Stomach (tissue), 4 donors: ENCODE data around the gene GALNS.

Source experiments
- EP300 ChIP-seq: sonication (generic); formaldehyde crosslinking; IDR thresholded peaks from one replicate; pipeline ENCODE4 v1.6.1; 2017; ENCODE audit warnings: antibody characterized with exemption
- POLR2AphosphoS5 ChIP-seq, 3 donors: sonication (generic); formaldehyde crosslinking; IDR thresholded peaks; one replicate each; pipeline ENCODE4 v1.6.1; 2016; ENCODE audit warnings: antibody characterized with exemption in 3 of 3
- TF ChIP-seq, protein P1 (sequence below), 7 experiments: fragments of 450-650 bp in 4 of 7; fragments of 200-600 bp in 3 of 7; sonication (generic) in 3 of 7; IDR thresholded peaks; one replicate each; pipeline ENCODE4 v1.5.1; 2016 to 2019; ENCODE audit warnings: antibody characterized with exemption in 7 of 7, control low read depth in 2 of 7, mild to moderate bottlenecking in 1 of 7

DNA sequence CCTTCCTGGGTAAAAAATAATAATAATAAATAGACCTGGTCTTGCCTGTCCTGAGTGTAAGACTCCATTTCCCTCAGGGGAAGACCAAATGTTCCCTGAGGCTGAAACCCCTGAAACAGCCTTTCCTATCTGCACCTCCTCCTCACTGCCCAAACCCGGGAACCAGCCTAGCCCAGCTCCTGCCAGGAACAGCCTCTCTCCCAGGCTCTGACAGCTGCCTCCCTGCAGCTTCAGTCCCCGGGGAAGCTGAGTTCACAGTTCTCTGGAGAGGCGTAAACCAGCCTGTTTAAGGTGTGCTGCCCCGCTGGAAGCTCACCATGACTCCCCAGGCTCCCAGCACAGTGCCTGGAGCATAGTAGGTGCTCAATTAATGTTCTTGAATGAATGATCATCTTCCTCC is 60.5 kb downstream of the GALNS start:
- TF ChIP-seq EP300 = no peak
- TF ChIP-seq POLR2AphosphoS5 (IDR thresholded peaks at IDR 0.05) = no peak
- TF ChIP-seq, protein P1, sequence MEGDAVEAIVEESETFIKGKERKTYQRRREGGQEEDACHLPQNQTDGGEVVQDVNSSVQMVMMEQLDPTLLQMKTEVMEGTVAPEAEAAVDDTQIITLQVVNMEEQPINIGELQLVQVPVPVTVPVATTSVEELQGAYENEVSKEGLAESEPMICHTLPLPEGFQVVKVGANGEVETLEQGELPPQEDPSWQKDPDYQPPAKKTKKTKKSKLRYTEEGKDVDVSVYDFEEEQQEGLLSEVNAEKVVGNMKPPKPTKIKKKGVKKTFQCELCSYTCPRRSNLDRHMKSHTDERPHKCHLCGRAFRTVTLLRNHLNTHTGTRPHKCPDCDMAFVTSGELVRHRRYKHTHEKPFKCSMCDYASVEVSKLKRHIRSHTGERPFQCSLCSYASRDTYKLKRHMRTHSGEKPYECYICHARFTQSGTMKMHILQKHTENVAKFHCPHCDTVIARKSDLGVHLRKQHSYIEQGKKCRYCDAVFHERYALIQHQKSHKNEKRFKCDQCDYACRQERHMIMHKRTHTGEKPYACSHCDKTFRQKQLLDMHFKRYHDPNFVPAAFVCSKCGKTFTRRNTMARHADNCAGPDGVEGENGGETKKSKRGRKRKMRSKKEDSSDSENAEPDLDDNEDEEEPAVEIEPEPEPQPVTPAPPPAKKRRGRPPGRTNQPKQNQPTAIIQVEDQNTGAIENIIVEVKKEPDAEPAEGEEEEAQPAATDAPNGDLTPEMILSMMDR (IDR thresholded peaks at IDR 0.05) = no peak
